ENCODE measurements around the gene KCNC2.

The KCNC2 gene

GRCh38 chr12:75121036-75121705 is 88.5 kb downstream of the KCNC2 start:
- Histone ChIP-seq H3K4me2 (no peak overlapping the region), H3K27ac (no peak overlapping the region), H4K20me1 (no peaks in the 10 kb centered on the region), H3K9me3 (no peaks in the 10 kb centered on the region), H3K4me1 (no peaks in the 10 kb centered on the region), H3K36me3 (no peaks in the 10 kb centered on the region), H3K9ac (no peak overlapping the region), H3K27me3 (no peaks in the 10 kb centered on the region), H3K4me3 (no peak overlapping the region)
- TF ChIP-seq Cebpa-rat (IDR thresholded peaks at IDR 0.05) = no peak

- Histone ChIP-seq H3K27ac (no peak overlapping the region), H3K36me3 (no peaks in the 10 kb centered on the region), H3K9me3 (no peaks in the 10 kb centered on the region), H3K4me2 (no peak overlapping the region), H3K27me3 (no peaks in the 10 kb centered on the region), H3K4me3 (no peak overlapping the region), H3K4me1 (no peaks in the 10 kb centered on the region), H4K20me1 (no peaks in the 10 kb centered on the region), H3K9ac (no peak overlapping the region)
- no peak for TF ChIP-seq Cebpa-rat (IDR thresholded peaks at IDR 0.05)
Observed at GRCh38 chr12:75120311-75120711, 89.3 kb downstream of the KCNC2 start.

GRCh38 chr12:75116646-75117198 is 92.9 kb downstream of the KCNC2 start:
- no peak overlapping the region for H3K27ac ChIP-seq
- H3K4me2 ChIP-seq = no peak overlapping the region
- no peak overlapping the region for H3K9ac ChIP-seq
- H3K4me3 ChIP-seq = no peak overlapping the region
- no peaks in the 10 kb centered on the region for H4K20me1 ChIP-seq
- TF ChIP-seq Cebpa-rat (IDR thresholded peaks at IDR 0.05) = no peak
- H3K4me1 ChIP-seq = no peaks in the 10 kb centered on the region
- H3K9me3 ChIP-seq = no peaks in the 10 kb centered on the region
- H3K27me3 ChIP-seq = no peaks in the 10 kb centered on the region
- no peaks in the 10 kb centered on the region for H3K36me3 ChIP-seq

GRCh38 chr12:75115748-75116147 is 93.9 kb downstream of the KCNC2 start:
- Histone ChIP-seq H4K20me1 (no peaks in the 10 kb centered on the region), H3K4me1 (no peaks in the 10 kb centered on the region)

GRCh38 chr12:75103822-75104221 is 105.8 kb downstream of the KCNC2 start:
- H3K36me3 ChIP-seq = no peaks in the 10 kb centered on the region
- no peaks in the 10 kb centered on the region for H3K9me3 ChIP-seq
- no peak overlapping the region for H3K27ac ChIP-seq
- H4K20me1 ChIP-seq = no peaks in the 10 kb centered on the region
- H3K27me3 ChIP-seq = no peaks in the 10 kb centered on the region
- TF ChIP-seq Cebpa-rat (IDR thresholded peaks at IDR 0.05) = no peak
- H3K9ac ChIP-seq = no peak overlapping the region
- H3K4me3 ChIP-seq = no peak overlapping the region
- no peak overlapping the region for H3K4me2 ChIP-seq
- H3K4me1 ChIP-seq = no peaks in the 10 kb centered on the region

More at GRCh38 chr12:75115748-75116147, 93.9 kb downstream of the KCNC2 start:
- no peak overlapping the region for H3K4me3 ChIP-seq
- H3K27ac ChIP-seq = no peak overlapping the region
- H3K36me3 ChIP-seq = no peaks in the 10 kb centered on the region
- no peak for TF ChIP-seq Cebpa-rat (IDR thresholded peaks at IDR 0.05)
- no peaks in the 10 kb centered on the region for H3K27me3 ChIP-seq
- no peaks in the 10 kb centered on the region for H3K9me3 ChIP-seq
- no peak overlapping the region for H3K9ac ChIP-seq
- H3K4me2 ChIP-seq = no peak overlapping the region

GRCh38 chr12:75101781-75102180 is 107.9 kb downstream of the KCNC2 start:
- H3K9ac ChIP-seq = no peak overlapping the region
- no peak for TF ChIP-seq Cebpa-rat (IDR thresholded peaks at IDR 0.05)
- no peaks in the 10 kb centered on the region for H3K36me3 ChIP-seq
- no peaks in the 10 kb centered on the region for H3K4me1 ChIP-seq
- no peaks in the 10 kb centered on the region for H3K27me3 ChIP-seq
- no peaks in the 10 kb centered on the region for H3K9me3 ChIP-seq
- no peak overlapping the region for H3K4me2 ChIP-seq
- no peaks in the 10 kb centered on the region for H4K20me1 ChIP-seq
- H3K27ac ChIP-seq = no peak overlapping the region
- no peak overlapping the region for H3K4me3 ChIP-seq

GRCh38 chr12:75099210-75099609 is 110.4 kb downstream of the KCNC2 start:
- H3K36me3 ChIP-seq = no peaks in the 10 kb centered on the region
- H3K27ac ChIP-seq = no peak overlapping the region
- no peak overlapping the region for H3K4me2 ChIP-seq
- H4K20me1 ChIP-seq = no peaks in the 10 kb centered on the region
- H3K4me1 ChIP-seq = no peaks in the 10 kb centered on the region
- H3K27me3 ChIP-seq = no peaks in the 10 kb centered on the region
- H3K9me3 ChIP-seq = no peaks in the 10 kb centered on the region
- no peak for TF ChIP-seq Cebpa-rat (IDR thresholded peaks at IDR 0.05)
- no peak overlapping the region for H3K4me3 ChIP-seq
- H3K9ac ChIP-seq = no peak overlapping the region

GRCh38 chr12:75097003-75097402 is 112.6 kb downstream of the KCNC2 start:
- TF ChIP-seq Cebpa-rat (IDR thresholded peaks at IDR 0.05) = no peak
- Histone ChIP-seq H3K4me1 (no peaks in the 10 kb centered on the region), H4K20me1 (no peaks in the 10 kb centered on the region), H3K9me3 (no peaks in the 10 kb centered on the region), H3K9ac (no peak overlapping the region), H3K27me3 (no peaks in the 10 kb centered on the region), H3K4me3 (no peak overlapping the region), H3K36me3 (no peaks in the 10 kb centered on the region), H3K4me2 (no peak overlapping the region), H3K27ac (no peak overlapping the region)

GRCh38 chr12:75087654-75088053 is 122.0 kb downstream of the KCNC2 start:
- Histone ChIP-seq H3K4me3 (no peak overlapping the region), H3K36me3 (no peaks in the 10 kb centered on the region), H3K4me1 (no peaks in the 10 kb centered on the region), H3K9me3 (no peaks in the 10 kb centered on the region), H4K20me1 (no peaks in the 10 kb centered on the region), H3K9ac (no peak overlapping the region), H3K27me3 (no peaks in the 10 kb centered on the region), H3K4me2 (no peak overlapping the region), H3K27ac (no peak overlapping the region)
- no peak for TF ChIP-seq Cebpa-rat (IDR thresholded peaks at IDR 0.05)

- Histone ChIP-seq H3K9ac (no peak overlapping the region), H3K4me2 (no peak overlapping the region), H3K9me3 (no peaks in the 10 kb centered on the region), H3K4me3 (no peak overlapping the region), H3K36me3 (no peaks in the 10 kb centered on the region), H4K20me1 (no peaks in the 10 kb centered on the region), H3K4me1 (no peaks in the 10 kb centered on the region), H3K27ac (no peak overlapping the region), H3K27me3 (no peaks in the 10 kb centered on the region)
- no peak for TF ChIP-seq Cebpa-rat (IDR thresholded peaks at IDR 0.05)
Observed at GRCh38 chr12:75086091-75087038, 123.3 kb downstream of the KCNC2 start.

All from BLaER1 (cell line).